Mesendoderm (in vitro differentiated cells): Measurements from ENCODE around the gene TCERG1L.
"Not testable (repeated sequence)": the region's sequence is repeated elsewhere in the genome, so short reads cannot be mapped to it uniquely, and the experiment has no call there.

Source experiments
- DNase-seq: peaks from one replicate; pipeline ENCODE4 v3.0.0; 2013
- H2AK5ac ChIP-seq: 2 replicates; pipeline ENCODE4 v1.6.1; 2013; ENCODE audit warnings: low read length, inconsistent platforms
- H2BK120ac ChIP-seq: 2 replicates; pipeline ENCODE4 v1.6.1; 2013; ENCODE audit warnings: low read depth, mild to moderate bottlenecking, low read length, moderate library complexity, mixed read lengths
- H2BK15ac ChIP-seq: replicated peaks from 2 replicates; pipeline ENCODE4 v1.6.1; 2013; ENCODE audit warnings: low read depth, mild to moderate bottlenecking, moderate library complexity
- H2BK5ac ChIP-seq: 2 replicates; pipeline ENCODE4 v1.6.1; 2013; ENCODE audit warnings: low read length, inconsistent platforms
- H3K18ac ChIP-seq: 2 replicates; pipeline ENCODE4 v1.6.1; 2013; ENCODE audit warnings: mild to moderate bottlenecking, low read length, mixed read lengths
- H3K23ac ChIP-seq: one replicate; pipeline ENCODE4 v1.6.1; 2013; ENCODE audit warnings: low read length
- H3K27ac ChIP-seq: 2 replicates; pipeline ENCODE4 v1.5.1; 2013; ENCODE audit warnings: low read depth, mild to moderate bottlenecking, inconsistent platforms, low read length, moderate library complexity
- H3K27me3 ChIP-seq: 2 replicates; pipeline ENCODE4 v1.6.1; 2013; ENCODE audit warnings: low read length, control low read depth, mild to moderate bottlenecking, inconsistent platforms; ENCODE audit not compliant: insufficient read depth, poor library complexity
- H3K36me3 ChIP-seq: 2 replicates; pipeline ENCODE4 v1.6.1; 2013; ENCODE audit warnings: low read length, inconsistent platforms; ENCODE audit not compliant: control insufficient read depth, insufficient read depth
- H3K4ac ChIP-seq: one replicate; pipeline ENCODE4 v1.6.1; 2013; ENCODE audit warnings: low read depth, mild to moderate bottlenecking, low read length, moderate library complexity
- H3K4me1 ChIP-seq: 2 replicates; pipeline ENCODE4 v1.6.1; 2013; ENCODE audit warnings: low read depth, low read length, inconsistent platforms; ENCODE audit not compliant: control insufficient read depth
- H3K4me2 ChIP-seq: 2 replicates; pipeline ENCODE4 v1.6.1; 2013; ENCODE audit warnings: low read length
- H3K4me3 ChIP-seq: 2 replicates; pipeline ENCODE4 v1.5.1; 2013; ENCODE audit warnings: mild to moderate bottlenecking, low read length
- H3K56ac ChIP-seq: one replicate; pipeline ENCODE4 v1.6.1; 2013; ENCODE audit warnings: low read length
- H3K79me1 ChIP-seq: 2 replicates; pipeline ENCODE4 v1.6.1; 2013; ENCODE audit warnings: low read length, inconsistent platforms
- H3K79me2 ChIP-seq: 2 replicates; pipeline ENCODE4 v1.6.1; 2013; ENCODE audit warnings: mild to moderate bottlenecking, low read length; ENCODE audit not compliant: control insufficient read depth, insufficient read depth
- H3K9ac ChIP-seq: 2 replicates; pipeline ENCODE4 v1.6.1; 2013; ENCODE audit warnings: low read length, inconsistent platforms
- H4K5ac ChIP-seq: one replicate; pipeline ENCODE4 v1.6.1; 2013; ENCODE audit warnings: low read length
- H4K8ac ChIP-seq: one replicate; pipeline ENCODE4 v1.6.1; 2013; ENCODE audit warnings: low read depth, mild to moderate bottlenecking, control low read depth, low read length, moderate library complexity
- WGBS: extraction: QIAGEN DNeasy Blood & Tissue Kit; methylation state at CpG from one replicate; pipeline ENCODE4 v1.1.7; 2013; ENCODE audit warnings: low lambda C conversion rate, missing lambda C conversion rate; ENCODE audit not compliant: insufficient coverage; ENCODE audit errors: extremely low coverage; 5-methylcytosine and 5-hydroxymethylcytosine counted together

TCERG1L gene

GRCh38 chr10:131137223-131137622 lies 174.3 kb downstream of the TCERG1L start:
- no peaks in the 10 kb centered on the region for H3K79me2 ChIP-seq
- H4K5ac ChIP-seq: no peak overlapping the region
- no peak overlapping the region for H2BK15ac ChIP-seq
- no peak for DNase-seq
- H3K23ac ChIP-seq: no peak overlapping the region
- no peak overlapping the region for H3K27ac ChIP-seq
- H2AK5ac ChIP-seq: no peak overlapping the region
- WGBS: no CpG with 5 or more reads among the region's 17 CpGs
- no peak overlapping the region for H3K9ac ChIP-seq
- H3K4me2 ChIP-seq: no peak overlapping the region
- no peaks in the 10 kb centered on the region for H3K79me1 ChIP-seq
- no peak overlapping the region for H3K56ac ChIP-seq
- H3K4me1 ChIP-seq: no peaks in the 10 kb centered on the region
- H2BK120ac ChIP-seq: no peak overlapping the region
- H3K4ac ChIP-seq: no peak overlapping the region
- no peak overlapping the region for H2BK5ac ChIP-seq
- H3K4me3 ChIP-seq: no peak overlapping the region
- H3K18ac ChIP-seq: no peak overlapping the region
- no peak overlapping the region for H4K8ac ChIP-seq
- no peaks in the 10 kb centered on the region for H3K36me3 ChIP-seq
- no peaks in the 10 kb centered on the region for H3K27me3 ChIP-seq

GRCh38 chr10:131136336-131136735 lies 175.2 kb downstream of the TCERG1L start:
- not testable (repeated sequence) for H2BK5ac ChIP-seq, H3K27ac ChIP-seq, H3K4me1 ChIP-seq, H3K18ac ChIP-seq, H3K79me1 ChIP-seq, H2AK5ac ChIP-seq, H4K5ac ChIP-seq, H3K4me2 ChIP-seq, H3K36me3 ChIP-seq, H3K9ac ChIP-seq, H4K8ac ChIP-seq, H3K79me2 ChIP-seq, H3K23ac ChIP-seq, H3K27me3 ChIP-seq, DNase-seq, H3K4me3 ChIP-seq, H3K4ac ChIP-seq, H2BK120ac ChIP-seq, H2BK15ac ChIP-seq, H3K56ac ChIP-seq
- WGBS: no CpG with 5 or more reads among the region's 12 CpGs

GRCh38 chr10:131135716-131136115 lies 175.8 kb downstream of the TCERG1L start:
- no CpG with 5 or more reads among the region's 12 CpGs for WGBS
- Histone ChIP-seq H3K27me3 (no peaks in the 10 kb centered on the region), H3K23ac (no peak overlapping the region), H3K79me2 (no peaks in the 10 kb centered on the region), H3K56ac (no peak overlapping the region), H3K27ac (no peak overlapping the region), H3K36me3 (no peaks in the 10 kb centered on the region), H2BK120ac (no peak overlapping the region), H3K4ac (no peak overlapping the region), H3K4me1 (no peaks in the 10 kb centered on the region), H2BK5ac (no peak overlapping the region), H3K9ac (no peak overlapping the region), H4K8ac (no peak overlapping the region), H4K5ac (no peak overlapping the region), H3K18ac (no peak overlapping the region), H2BK15ac (no peak overlapping the region), H3K79me1 (no peaks in the 10 kb centered on the region), H2AK5ac (no peak overlapping the region), H3K4me3 (no peak overlapping the region), H3K4me2 (no peak overlapping the region)
- DNase-seq: no peak

- H2BK5ac ChIP-seq: no peak overlapping the region
- no peak overlapping the region for H2AK5ac ChIP-seq
- H3K4ac ChIP-seq: no peak overlapping the region
- no peak overlapping the region for H3K23ac ChIP-seq
- H3K4me3 ChIP-seq: no peak overlapping the region
- H3K79me2 ChIP-seq: no peaks in the 10 kb centered on the region
- H4K8ac ChIP-seq: no peak overlapping the region
- no peak overlapping the region for H2BK120ac ChIP-seq
- no peak overlapping the region for H3K27ac ChIP-seq
- no peaks in the 10 kb centered on the region for H3K4me1 ChIP-seq
- no peaks in the 10 kb centered on the region for H3K27me3 ChIP-seq
- H4K5ac ChIP-seq: no peak overlapping the region
- H2BK15ac ChIP-seq: no peak overlapping the region
- H3K18ac ChIP-seq: no peak overlapping the region
- H3K9ac ChIP-seq: no peak overlapping the region
- DNase-seq: no peak
- WGBS: no CpG with 5 or more reads among the region's 7 CpGs
- H3K56ac ChIP-seq: no peak overlapping the region
- no peak overlapping the region for H3K4me2 ChIP-seq
- H3K79me1 ChIP-seq: no peaks in the 10 kb centered on the region
- H3K36me3 ChIP-seq: no peaks in the 10 kb centered on the region
These were observed 176.9 kb downstream of the TCERG1L start for GRCh38 chr10:131134651-131135050.

- H3K56ac ChIP-seq: no peak overlapping the region
- no CpG with 5 or more reads among the region's 7 CpGs for whole genome bisulfite sequencing
- no peak overlapping the region for H3K23ac ChIP-seq
- no peak overlapping the region for H2BK5ac ChIP-seq
- no peaks in the 10 kb centered on the region for H3K36me3 ChIP-seq
- no peaks in the 10 kb centered on the region for H3K4me1 ChIP-seq
- H4K8ac ChIP-seq: no peak overlapping the region
- no peak overlapping the region for H2AK5ac ChIP-seq
- H2BK120ac ChIP-seq: no peak overlapping the region
- no peak overlapping the region for H3K4me2 ChIP-seq
- no peak overlapping the region for H3K18ac ChIP-seq
- no peaks in the 10 kb centered on the region for H3K27me3 ChIP-seq
- H2BK15ac ChIP-seq: no peak overlapping the region
- H3K4ac ChIP-seq: no peak overlapping the region
- no peaks in the 10 kb centered on the region for H3K79me2 ChIP-seq
- no peak overlapping the region for H3K4me3 ChIP-seq
- no peak overlapping the region for H3K27ac ChIP-seq
- no peak overlapping the region for H4K5ac ChIP-seq
- no peak overlapping the region for H3K9ac ChIP-seq
- H3K79me1 ChIP-seq: no peaks in the 10 kb centered on the region
- no peak for DNase-seq
These were observed 177.4 kb downstream of the TCERG1L start for GRCh38 chr10:131134001-131134576.

GRCh38 chr10:131132681-131133080 lies 178.8 kb downstream of the TCERG1L start:
- no peaks in the 10 kb centered on the region for H3K36me3 ChIP-seq
- H2BK5ac ChIP-seq: no peak overlapping the region
- no peak overlapping the region for H2AK5ac ChIP-seq
- no peak overlapping the region for H3K9ac ChIP-seq
- H3K4me3 ChIP-seq: no peak overlapping the region
- H3K79me2 ChIP-seq: no peaks in the 10 kb centered on the region
- no peak overlapping the region for H2BK15ac ChIP-seq
- no peaks in the 10 kb centered on the region for H3K4me1 ChIP-seq
- H4K5ac ChIP-seq: no peak overlapping the region
- WGBS: no CpG with 5 or more reads among the region's 8 CpGs
- no peak for DNase-seq
- H4K8ac ChIP-seq: no peak overlapping the region
- no peak overlapping the region for H2BK120ac ChIP-seq
- no peak overlapping the region for H3K56ac ChIP-seq
- H3K27me3 ChIP-seq: no peaks in the 10 kb centered on the region
- H3K18ac ChIP-seq: no peak overlapping the region
- H3K23ac ChIP-seq: no peak overlapping the region
- no peak overlapping the region for H3K4me2 ChIP-seq
- H3K79me1 ChIP-seq: no peaks in the 10 kb centered on the region
- H3K27ac ChIP-seq: no peak overlapping the region
- no peak overlapping the region for H3K4ac ChIP-seq
